BJ (cell line): ENCODE data around the gene CXCR5. TPM values are rescaled to one million over a fixed set of nuclear protein-coding genes. Genes with fewer than 3 reads are reported as not detected.

ENCODE experiments used
- CTCF ChIA-PET: fragments of 350-600 bp; formaldehyde crosslinking; extraction: SDS; loops from one replicate; lab custom pipeline; 2021; ENCODE audit warnings: antibody characterized with exemption, inconsistent platforms; lab: Yijun Ruan, JAX
- POLR2A ChIA-PET: fragments of 300-600 bp; sonication (Branson Sonifier 250); formaldehyde crosslinking; extraction: SDS; loops from one replicate; lab custom pipeline; 2021; ENCODE audit warnings: antibody characterized with exemption; lab: Charles Lee
- DNase-seq: peaks from one replicate; pipeline ENCODE4 v3.0.0-alpha.2; 2011; ENCODE audit warnings: low read depth
- H3K27me3 ChIP-seq: 2 replicates; pipeline ENCODE4 v1.6.0; 2011; ENCODE audit warnings: low read length; ENCODE audit not compliant: control insufficient read depth, insufficient read depth
- H3K36me3 ChIP-seq: 2 replicates; pipeline ENCODE4 v1.5.1; 2011; ENCODE audit warnings: low read length; ENCODE audit not compliant: control insufficient read depth, insufficient read depth
- H3K4me3 ChIP-seq: 2 replicates; pipeline ENCODE4 v1.5.1; 2011; ENCODE audit warnings: low read depth, mild to moderate bottlenecking, control low read depth, low read length
- CTCF ChIP-seq: IDR thresholded peaks from 2 replicates; pipeline ENCODE4 v1.5.1; 2011; ENCODE audit warnings: low read depth, mild to moderate bottlenecking, control low read depth, inconsistent platforms, low read length, moderate library complexity; ENCODE audit not compliant: insufficient read depth
- polyA plus RNA-seq: library from polyadenylated mRNA; depleted of rRNA; stranded (reverse); fragments of >200 nt; gene quantifications from 2 replicates; pipeline ENCODE4 v1.2.3, GENCODE V29; 2011

The CXCR5 gene
- polyA plus RNA-seq, 1 experiment, result not detected

GRCh38 chr11:118892964-118893363, 9.3 kb downstream of the CXCR5 start:
- peaks cover 8% of the 10 kb centered on the region for H3K36me3 ChIP-seq
- no peak overlapping the region for H3K4me3 ChIP-seq
- H3K27me3 ChIP-seq, result no peaks in the 10 kb centered on the region
- TF ChIP-seq CTCF, result no peak
- CTCF ChIA-PET, result no interaction called here
- POLR2A ChIA-PET, result no interaction called here
- no peak for DNase-seq

GRCh38 chr11:118893662-118894061, 10.0 kb downstream of the CXCR5 start:
- Histone ChIP-seq H3K4me3 (no peak overlapping the region), H3K36me3 (peaks cover 13% of the 10 kb centered on the region), H3K27me3 (no peaks in the 10 kb centered on the region)
- POLR2A ChIA-PET, result no interaction called here
- CTCF ChIA-PET, result no interaction called here
- DNase-seq, result no peak
- TF ChIP-seq CTCF, result no peak

GRCh38 chr11:118894192-118894591, 10.5 kb downstream of the CXCR5 start:
- H3K36me3 ChIP-seq, result peaks cover 18% of the 10 kb centered on the region
- CTCF ChIA-PET, result interaction anchor here (1.2 to 2.0 kb wide), 7 partner anchors 8 to 103 kb away, joined by 3 to 17 read pairs (median 6); partner anchors contain the start of genes BCL9L and DDX6
- H3K27me3 ChIP-seq, result no peaks in the 10 kb centered on the region
- DNase-seq, result no peak
- POLR2A ChIA-PET, result no interaction called here
- H3K4me3 ChIP-seq, result no peak overlapping the region
- TF ChIP-seq CTCF, result no peak

- H3K4me3 ChIP-seq, result no peak overlapping the region
- no peak for DNase-seq
- CTCF ChIA-PET, result interaction anchor here (0.8 to 2.0 kb wide), 12 partner anchors 9 to 206 kb away, joined by 3 to 17 read pairs (median 4); partner anchors contain the start of genes BCL9L and DDX6
- H3K36me3 ChIP-seq, result peaks cover 28% of the 10 kb centered on the region
- no peak for TF ChIP-seq CTCF
- no peaks in the 10 kb centered on the region for H3K27me3 ChIP-seq
- POLR2A ChIA-PET, result no interaction called here
Measured at GRCh38 chr11:118895093-118896039, 11.7 kb downstream of the CXCR5 start.

GRCh38 chr11:118896472-118896913, 12.8 kb downstream of the CXCR5 start:
- H3K4me3 ChIP-seq, result no peak overlapping the region
- TF ChIP-seq CTCF, result no peak
- no peak for DNase-seq
- CTCF ChIA-PET, result interaction anchor here (0.7 kb wide), 1 partner anchor 207 kb away, joined by 3 read pairs; no protein-coding TSS in a partner anchor
- no peaks in the 10 kb centered on the region for H3K27me3 ChIP-seq
- peaks cover 35% of the 10 kb centered on the region for H3K36me3 ChIP-seq
- POLR2A ChIA-PET, result no interaction called here
